ENCODE data around the gene PTPRE.

- TF ChIP-seq REST (IDR thresholded peaks at IDR 0.05; ENCODE audit: insufficient read depth in 1 of 2, low read depth in 2 of 2, low read length in 2 of 2) (no peak), TAF1 (IDR thresholded peaks at IDR 0.05; ENCODE audit: borderline replicate concordance, insufficient read depth, low read length) (no peak), POLR2AphosphoS5 (IDR thresholded peaks at IDR 0.05; ENCODE audit: low read depth, low read length) (no peak), SIN3A (IDR thresholded peaks at IDR 0.05; ENCODE audit: borderline replicate concordance, insufficient read depth, low read length) (no peak), FOXP2 (optimal IDR thresholded peaks at IDR 0.05; ENCODE audit: borderline replicate concordance, extremely low read depth, extremely low read length, insufficient read depth) (no peak)
Observed at GRCh38 chr10:128102480-128103228, 195.8 kb downstream of the PTPRE start.

Measured in PFSK-1 (cell line).